T-helper 2 cell treated with Interferon-gamma antibody and Interleukin-4, amounts not matched to agents 100 ng/mL and 5 ng/mL, for 36 hours (primary cell): ENCODE results near the gene CCDC83. TPM values are rescaled to one million over a fixed set of nuclear protein-coding genes. Genes with fewer than 3 reads are reported as not detected.

Experiments used
- intact Hi-C: fragments of 100-400 bp; cut with micrococcal nuclease; formaldehyde crosslinking; loops from one replicate; pipeline ENCODE4 v1.15.1; 2023
- total RNA-seq: library from RNA; stranded (reverse); gene quantifications from 2 replicates; pipeline ENCODE4 v1.2.3, GENCODE V29; 2022

The CCDC83 gene
- total RNA-seq: not detected in 2 replicates

- intact Hi-C loops: loop anchor here (1.0 to 5.0 kb wide), 10 partner anchors 87 to 964 kb away; partner anchors contain the start of genes EED and PICALM
These were observed at the start of gene CCDC83 for GRCh38 chr11:85855341-85855656. Gene CCDC83, plus strand, starts transcription at chr11:85855383. Its CDS starts 9,741 bp downstream, at chr11:85865124.

- intact Hi-C loops: no loop called here
These were observed 49.8 kb upstream of the CCDC83 start for GRCh38 chr11:85805387-85805786.

DNA sequence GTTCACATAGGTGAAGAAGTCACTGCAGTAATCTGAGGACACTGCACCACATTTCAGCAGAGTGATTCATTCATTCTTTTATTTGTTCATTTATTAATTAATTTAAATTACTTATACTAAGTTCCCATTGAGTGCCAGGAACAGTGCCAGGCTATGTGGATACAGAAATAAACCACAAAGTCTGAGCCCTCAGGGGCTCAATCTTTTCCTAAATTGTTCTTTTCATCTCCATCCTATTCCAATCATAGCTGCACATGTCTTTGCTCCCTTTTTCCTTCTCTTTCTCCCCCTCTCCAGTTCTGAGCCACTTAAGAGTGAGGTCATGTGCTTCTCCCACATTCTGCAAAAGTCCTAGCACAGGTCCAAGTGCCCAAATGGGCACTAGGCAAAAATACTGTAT is 49.2 kb upstream of the CCDC83 start:
- intact Hi-C loops: no loop called here

DNA sequence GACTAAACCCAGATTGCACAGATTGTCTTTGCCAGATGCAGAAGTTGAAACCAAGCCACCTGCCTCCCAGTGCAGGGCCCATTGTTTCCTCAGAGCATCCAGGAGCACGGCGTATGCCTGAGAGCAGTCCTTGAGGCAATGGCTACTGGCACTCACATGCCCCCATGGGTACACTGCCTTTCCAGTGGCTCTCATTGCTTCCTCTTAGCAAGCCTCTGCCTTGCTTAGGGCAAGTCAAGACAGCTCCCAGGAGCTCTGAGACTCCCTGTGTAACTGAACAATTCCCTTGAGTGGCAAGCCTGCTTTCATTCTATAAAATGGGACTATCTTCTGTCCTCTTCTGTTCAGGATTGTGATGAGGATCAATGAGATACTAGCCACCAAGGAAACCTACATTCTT is 48.3 kb upstream of the CCDC83 start:
- intact Hi-C loops: no loop called here

GRCh38 chr11:85809191-85809590 is 46.0 kb upstream of the CCDC83 start:
- intact Hi-C loops: no loop called here

- intact Hi-C loops: loop anchor here (1.0 kb wide), 3 partner anchors 44 to 146 kb away; no protein-coding TSS in a partner anchor
These were observed 45.3 kb upstream of the CCDC83 start for GRCh38 chr11:85809863-85810262.

DNA sequence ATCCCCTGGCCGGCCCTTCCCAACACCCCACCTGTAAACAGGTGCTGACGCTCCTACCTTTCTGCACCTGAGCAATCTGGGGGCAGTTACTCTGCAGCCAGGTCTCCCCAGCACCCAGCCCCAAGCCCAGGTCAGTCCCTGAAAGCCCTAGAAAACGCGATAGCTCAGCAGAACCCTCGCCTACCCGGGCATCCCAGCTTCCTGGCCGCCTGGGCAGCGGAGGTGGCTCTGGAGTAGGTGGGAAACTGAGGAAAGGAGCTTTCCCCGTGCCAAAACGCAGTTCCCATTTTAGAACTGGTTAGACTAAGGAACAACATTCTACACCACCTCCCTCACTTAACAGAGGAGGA is 44.7 kb upstream of the CCDC83 start:
- intact Hi-C loops: loop anchor here (1.0 kb wide), 3 partner anchors 44 to 146 kb away; no protein-coding TSS in a partner anchor

DNA sequence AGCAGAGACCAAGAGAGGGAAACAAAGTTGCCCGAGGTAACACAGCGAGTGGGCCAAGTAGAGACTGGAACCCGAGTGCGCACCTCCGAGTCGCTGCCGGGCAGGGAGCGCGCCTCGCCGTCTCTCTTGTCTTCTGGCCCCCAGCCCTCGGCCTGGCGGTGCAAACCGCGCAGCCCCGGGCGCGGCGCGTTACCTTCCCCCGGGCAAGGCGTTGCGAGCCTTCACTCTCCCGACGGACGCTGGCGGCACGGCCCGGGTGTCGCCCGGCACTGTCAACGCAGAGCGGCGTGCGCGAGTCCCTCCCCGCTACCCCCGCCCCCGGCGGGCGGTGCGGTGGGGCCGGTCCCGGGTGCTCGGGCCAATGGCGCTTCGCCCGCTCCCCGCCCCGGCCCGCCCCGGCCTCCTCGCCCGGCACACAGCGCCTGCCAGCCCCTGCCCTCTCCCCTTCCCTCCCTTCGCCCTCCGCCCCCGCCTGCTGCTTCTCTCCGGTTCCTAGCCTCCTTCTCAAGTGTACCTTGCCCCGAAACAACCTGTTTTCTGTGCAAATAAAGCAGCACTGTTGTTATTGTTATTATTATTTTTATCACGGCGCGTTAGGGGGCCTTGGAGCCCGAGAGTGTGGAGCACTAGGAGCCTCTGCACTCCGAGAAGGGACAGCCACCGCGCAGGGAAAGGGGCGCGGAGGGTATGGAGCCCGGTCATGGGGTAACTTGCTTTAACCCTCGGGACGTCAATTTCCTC is 44.1 kb upstream of the CCDC83 start, which contains the start of gene SYTL2:
SYTL2 (minus strand) TSS at position 271 of the 741 bp plus-strand sequence. CDS start 53,416 bp downstream, outside the sequence.
- intact Hi-C loops: loop anchor here (1.0 kb wide), 6 partner anchors 12 to 147 kb away; no protein-coding TSS in a partner anchor

- intact Hi-C loops: loop anchor here (1.0 kb wide), 3 partner anchors 12 to 111 kb away; no protein-coding TSS in a partner anchor
These were observed 43.6 kb upstream of the CCDC83 start for GRCh38 chr11:85811624-85812023.

GRCh38 chr11:85813721-85814120 is 41.5 kb upstream of the CCDC83 start:
- intact Hi-C loops: no loop called here

- intact Hi-C loops: no loop called here
These were observed 39.8 kb upstream of the CCDC83 start for GRCh38 chr11:85815186-85815931.

GRCh38 chr11:85819441-85819840 is 35.7 kb upstream of the CCDC83 start:
- intact Hi-C loops: no loop called here

DNA sequence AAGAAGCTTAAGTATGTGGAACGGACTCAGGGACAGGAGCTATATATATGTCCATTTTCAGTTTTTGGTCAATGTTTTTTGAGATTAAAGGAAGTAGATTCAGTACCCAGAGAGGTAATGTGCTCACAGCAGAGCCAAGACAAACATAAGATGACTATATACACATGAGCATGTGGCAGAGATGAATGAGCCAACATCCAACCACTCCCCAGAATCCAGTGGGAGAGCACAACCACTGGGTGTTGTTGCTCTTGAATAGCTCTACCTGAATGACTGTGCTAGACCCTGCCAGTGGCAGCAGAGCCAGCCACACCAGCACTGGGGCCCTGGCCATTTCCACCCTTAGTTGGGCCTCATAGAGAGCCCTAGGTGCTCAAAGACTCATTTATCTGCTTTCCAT is 33.5 kb upstream of the CCDC83 start:
- intact Hi-C loops: loop anchor here (10.0 kb wide), 1 partner anchor 243 kb away; the partner anchor contains the start of gene PICALM

DNA sequence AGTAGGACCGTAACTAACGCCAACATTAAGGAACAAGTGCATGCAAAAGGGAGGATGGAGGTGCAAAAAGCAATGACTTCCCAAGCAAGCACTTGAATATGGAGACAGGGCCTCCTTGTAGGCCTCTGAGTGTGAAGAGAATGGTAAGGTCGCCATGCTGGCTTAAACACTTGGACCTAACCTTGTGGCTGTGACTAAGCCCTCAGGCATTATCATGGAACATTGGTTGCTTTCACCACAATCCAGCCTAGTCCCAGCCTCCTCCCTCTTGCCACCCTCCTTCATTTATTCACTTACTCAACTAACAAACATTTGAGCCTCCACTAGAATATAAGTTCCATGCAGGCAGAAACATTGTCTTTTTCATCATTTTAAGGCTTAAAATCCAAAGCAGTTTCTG is 32.4 kb upstream of the CCDC83 start:
- intact Hi-C loops: loop anchor here (1.0 to 10.0 kb wide), 5 partner anchors 12 to 242 kb away; partner anchors contain the start of genes PICALM, SYTL2 and TMEM126B

DNA sequence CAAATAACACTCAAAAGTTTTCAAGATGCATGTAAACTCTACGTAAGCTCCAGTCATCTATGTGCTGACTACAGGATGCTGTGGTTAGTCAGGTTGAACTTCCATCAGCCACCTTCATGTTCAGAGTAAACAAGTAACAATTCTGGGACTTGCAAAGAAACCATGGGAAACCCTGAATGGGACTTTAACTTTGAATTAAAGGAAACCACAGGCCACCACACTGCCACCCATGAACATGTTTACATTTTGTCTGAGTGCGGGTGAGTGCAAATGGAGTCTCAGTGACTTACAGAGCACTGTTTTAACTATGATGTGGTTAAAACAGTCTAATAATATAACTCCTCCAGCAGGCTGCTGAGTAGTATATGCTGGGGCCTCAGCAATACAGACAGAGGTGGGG is 31.4 kb upstream of the CCDC83 start:
- intact Hi-C loops: loop anchor here (1.0 to 10.0 kb wide), 6 partner anchors 13 to 241 kb away; partner anchors contain the start of genes CREBZF, PICALM, SYTL2 and TMEM126B

GRCh38 chr11:85825616-85826015 is 29.6 kb upstream of the CCDC83 start:
- intact Hi-C loops: loop anchor here (10.0 kb wide), 1 partner anchor 239 kb away; the partner anchor contains the start of gene PICALM

DNA sequence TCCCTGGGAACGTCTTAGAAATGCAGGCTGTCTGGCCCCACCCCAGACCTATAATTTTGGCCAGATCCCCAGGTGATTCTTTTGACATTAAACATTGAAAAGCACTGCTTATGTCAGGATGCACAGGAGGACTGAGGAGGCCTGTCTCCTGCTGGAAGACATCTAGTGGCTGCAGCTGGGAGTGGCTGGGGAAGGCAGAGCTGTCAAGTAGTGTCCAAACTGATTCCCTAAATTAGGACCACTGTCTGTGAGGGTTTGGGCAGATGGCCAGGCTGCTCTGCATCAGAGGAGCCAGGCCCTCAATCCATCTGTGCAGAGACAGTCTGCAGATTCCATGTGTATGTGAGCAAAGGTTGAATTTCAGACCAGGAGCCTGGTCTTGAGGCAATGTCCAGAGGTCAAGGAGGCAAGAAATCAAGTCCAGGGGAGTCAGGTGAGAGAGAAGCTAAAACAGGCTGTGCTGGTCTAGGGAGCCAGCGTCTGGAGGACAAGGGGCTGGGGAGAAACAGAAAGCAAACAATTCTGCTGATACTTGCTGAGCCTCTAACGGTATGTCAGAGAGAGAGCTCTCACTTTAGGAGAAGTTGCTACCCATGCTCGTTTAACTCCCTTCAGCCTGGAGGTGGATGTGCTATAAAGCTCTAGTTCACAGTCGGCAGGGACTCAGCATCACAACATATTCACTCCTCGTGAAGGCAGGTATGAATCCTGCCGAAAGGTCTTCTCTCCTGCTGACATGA is 28.9 kb upstream of the CCDC83 start:
- intact Hi-C loops: loop anchor here (10.0 kb wide), 1 partner anchor 239 kb away; the partner anchor contains the start of gene PICALM

DNA sequence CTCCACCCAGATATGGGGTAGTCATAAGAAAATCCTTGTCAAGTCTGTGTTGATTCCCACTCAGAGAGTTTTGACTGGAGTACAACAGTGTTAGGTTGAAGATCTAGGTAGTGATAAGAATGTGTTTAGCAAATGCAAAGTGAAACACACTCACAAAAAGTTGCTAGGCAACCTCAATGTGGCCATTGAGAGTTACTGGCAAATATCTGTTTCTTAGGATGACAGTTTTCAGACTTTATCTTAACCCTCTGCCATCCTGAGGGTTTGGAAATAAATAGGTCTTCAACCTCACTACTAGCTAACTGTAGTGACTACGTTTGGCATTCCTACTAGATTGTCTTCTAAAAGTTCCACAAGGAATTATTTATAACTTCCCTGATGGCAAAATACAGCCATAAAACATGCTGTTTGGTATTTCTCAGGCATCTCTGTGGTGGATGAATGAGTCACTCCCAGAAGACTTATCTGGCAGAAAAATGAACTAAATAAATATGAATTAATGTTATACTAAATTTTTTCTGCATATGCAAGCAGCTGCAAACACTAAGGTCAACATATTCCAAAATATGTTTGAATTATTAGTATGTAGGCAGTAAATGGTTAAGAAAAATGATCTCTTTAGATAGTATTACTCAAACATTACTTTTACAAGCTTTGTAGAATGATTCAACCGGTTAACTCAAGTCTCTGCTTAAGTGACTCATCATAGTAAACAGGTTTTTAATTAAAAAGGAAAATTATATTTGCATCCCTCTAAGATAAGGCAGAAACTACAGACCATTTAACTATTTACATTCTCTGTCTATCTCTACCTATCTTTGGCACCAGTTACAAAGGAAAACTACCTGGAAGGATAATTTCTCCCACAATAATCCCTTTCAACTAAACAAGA is 27.2 kb upstream of the CCDC83 start:
- intact Hi-C loops: loop anchor here (1.0 to 10.0 kb wide), 5 partner anchors 17 to 237 kb away; partner anchors contain the start of genes PICALM, SYTL2 and TMEM126B

- intact Hi-C loops: loop anchor here (10.0 kb wide), 1 partner anchor 236 kb away; the partner anchor contains the start of gene PICALM
These were observed 26.6 kb upstream of the CCDC83 start for GRCh38 chr11:85828640-85828978.

DNA sequence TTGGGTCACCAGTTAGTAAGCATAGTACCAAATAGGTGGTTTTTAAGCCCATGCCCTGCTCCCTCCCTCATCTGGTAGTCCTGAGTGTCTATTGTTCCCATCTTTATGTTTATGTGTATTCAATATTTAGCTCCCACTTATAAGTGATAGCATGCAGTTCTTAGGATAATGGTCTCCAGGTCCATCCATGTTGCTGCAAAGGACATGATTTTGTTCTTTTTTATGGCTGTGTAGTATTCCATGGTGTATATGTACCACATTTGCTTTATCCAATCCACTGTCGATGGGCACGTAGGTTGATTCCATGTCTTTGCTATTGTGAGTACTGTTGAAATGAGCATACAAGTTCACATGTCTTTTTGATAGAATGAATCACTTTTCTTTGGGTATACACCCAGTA is 26.0 kb upstream of the CCDC83 start:
- intact Hi-C loops: loop anchor here (10.0 kb wide), 1 partner anchor 236 kb away; the partner anchor contains the start of gene PICALM
